DMS114 treated with DMSO at 0.1 percent for 48 hours (cell line): Measurements from ENCODE around the gene GAD2.
"Not testable (repeated sequence)": the region's sequence is repeated elsewhere in the genome, so short reads cannot be mapped to it uniquely, and the experiment has no call there.

ENCODE experiments used
- DNase-seq: peaks from one replicate; lab custom pipeline; 2025; ENCODE audit not compliant: unreplicated experiment; lab: John Stamatoyannopoulos, UW

The GAD2 gene

DNA sequence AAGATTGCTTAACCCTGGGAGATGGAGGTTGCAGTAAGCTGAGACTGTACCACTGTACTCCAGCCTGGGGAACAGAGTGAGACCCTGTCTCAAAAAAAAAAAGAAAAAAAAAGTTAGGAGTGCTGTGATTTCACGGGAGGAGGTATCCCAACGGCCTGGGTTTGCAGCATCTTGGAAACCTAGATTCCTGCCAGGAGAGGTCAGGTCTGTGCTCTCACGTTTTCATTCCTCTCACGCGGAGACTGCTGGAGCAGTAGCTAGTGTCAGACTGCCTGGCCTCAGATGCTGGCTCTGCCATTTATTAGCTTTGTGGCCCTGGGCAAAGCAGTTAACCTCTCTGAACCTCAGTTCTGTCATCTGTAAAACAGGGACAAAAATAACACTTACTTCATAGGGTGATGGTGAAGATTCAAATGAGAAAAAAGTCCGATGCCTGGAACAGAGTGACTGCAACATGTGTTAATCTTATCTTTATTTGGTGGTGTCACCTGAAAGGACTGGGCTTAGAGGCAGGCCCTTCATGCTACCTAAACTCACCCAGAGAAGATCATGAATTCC, 94.9 kb downstream of the GAD2 start:
- DNase-seq: no peak

DNA sequence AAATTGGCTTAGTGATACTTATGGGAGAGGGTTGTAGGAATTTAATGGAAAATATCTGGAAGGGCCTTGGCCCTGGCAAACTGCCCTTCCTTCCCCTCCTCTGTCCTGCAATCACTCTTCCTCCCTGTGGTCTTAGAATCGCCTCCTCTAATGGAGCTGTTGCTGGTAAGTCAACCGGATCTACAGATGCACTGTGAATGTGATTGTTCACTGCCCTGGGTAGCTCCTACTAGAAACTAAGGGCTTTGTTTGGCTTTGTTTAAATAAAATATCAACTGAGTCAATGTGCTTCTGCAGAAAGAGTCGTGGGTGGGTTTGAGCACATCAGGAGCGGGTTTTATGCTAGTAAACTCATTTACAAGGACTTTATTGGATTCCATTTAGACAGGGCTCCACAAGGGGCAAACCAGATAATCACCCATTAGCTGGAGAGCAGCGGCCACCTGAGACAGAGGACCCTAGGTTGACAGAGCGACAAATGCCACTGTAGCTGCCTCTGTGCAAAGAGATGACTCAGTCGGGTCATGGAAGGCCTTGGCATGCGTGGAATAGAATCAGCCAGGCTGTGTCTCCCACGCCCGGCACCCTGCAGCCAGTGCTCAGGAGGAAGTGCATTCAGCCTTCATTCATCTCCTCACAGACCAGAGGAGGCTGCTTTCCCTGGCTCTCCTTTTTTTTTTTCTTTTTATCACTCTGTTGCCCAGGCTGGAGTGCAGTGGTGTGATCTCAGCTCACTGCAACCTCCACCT, 97.9 kb downstream of the GAD2 start:
- no peak for DNase-seq

DNA sequence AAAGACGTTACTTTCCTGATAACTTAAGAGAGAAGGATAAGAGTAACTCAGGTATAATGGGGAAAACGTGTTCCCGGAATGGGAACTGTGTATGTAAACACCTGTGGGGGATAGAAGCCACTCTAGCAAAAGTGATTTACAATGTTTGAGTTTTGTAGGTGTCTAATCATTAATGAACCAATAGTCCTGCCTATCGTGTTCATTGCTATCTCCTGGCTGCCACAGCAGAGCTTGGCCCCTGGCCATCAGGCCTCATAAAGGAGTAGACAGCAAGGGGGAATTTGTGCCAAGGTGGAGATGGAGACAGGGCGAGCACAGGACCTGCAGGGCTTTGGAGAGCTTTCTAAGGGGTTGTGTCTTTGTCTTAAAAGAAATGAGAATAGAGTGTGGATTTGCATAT, 102.1 kb downstream of the GAD2 start:
- DNase-seq: no peak

DNA sequence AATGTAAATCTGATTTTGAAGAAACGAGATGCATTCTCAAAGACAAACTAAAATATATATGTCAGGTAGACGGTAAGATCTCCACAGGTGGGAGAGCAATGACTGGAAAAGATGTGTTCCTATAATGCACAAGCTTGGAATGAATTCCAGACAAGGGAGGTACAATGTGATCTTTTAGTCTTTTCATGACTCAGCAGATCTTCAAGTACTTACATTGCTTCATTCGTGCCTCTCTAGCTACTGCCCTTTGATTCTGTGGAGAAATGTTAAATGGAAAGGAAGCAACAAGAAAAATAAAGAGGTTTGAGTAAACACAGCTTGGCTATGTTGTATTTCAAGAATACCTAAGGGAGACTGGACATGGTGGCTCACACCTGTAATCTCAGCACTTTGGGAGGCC, 106.6 kb downstream of the GAD2 start:
- no peak for DNase-seq

DNA sequence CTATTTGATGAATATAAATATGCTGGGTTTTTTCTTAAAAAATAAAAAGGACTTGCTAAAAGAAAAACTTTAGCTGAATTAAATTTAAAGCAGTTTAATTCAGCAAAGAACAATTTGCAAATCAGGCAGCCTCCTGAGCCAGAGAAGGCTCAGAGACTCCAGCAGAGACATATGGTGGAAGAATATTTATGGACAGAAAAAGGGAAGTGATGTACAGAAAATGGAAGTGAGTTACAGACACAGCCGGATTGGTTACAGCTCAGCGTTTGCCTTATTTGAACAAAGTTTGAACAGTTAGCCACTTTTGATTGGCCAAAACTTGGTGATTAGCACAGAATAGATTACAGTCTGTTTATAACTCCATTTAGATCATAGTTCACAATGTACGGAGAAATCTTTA, 110.3 kb downstream of the GAD2 start:
- DNase-seq: no peak

DNA sequence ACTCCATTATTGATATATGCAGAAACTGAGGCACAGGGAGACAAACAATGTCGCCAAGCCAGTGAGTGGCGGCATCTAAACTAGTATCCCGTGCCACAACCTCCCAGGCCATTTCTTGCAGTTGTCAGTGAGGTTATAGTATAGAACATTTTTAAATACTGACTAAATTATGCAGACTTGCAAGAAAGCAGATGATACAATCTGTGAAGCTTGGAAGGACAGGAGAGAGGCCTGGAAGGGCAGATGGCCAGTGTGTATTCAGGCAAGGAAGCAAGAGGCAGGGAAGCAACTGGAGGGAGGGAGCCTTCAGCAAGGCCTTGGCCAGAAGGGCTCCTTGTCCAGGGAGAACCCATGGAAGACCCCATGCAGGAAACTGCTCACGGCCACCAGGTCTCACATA, 111.2 kb downstream of the GAD2 start:
- DNase-seq: no peak

DNA sequence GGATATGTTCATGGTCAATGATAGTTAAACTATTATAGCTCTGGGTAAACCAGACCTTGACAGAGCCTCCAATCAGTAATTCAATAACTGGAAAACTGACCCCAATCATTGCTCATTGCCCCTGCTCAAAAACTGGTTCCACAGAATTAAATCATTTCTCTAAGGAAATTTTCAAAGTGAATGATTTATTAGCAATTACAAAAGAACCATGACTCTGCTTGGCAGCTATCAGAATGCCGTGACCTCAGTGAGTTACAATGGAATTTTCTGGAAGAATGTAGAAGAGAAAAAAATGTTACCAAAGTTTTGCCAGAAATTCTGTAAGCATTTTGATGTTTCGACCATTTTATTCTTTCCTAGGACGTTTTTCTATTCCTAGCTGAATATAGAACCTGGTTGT, 114.8 kb downstream of the GAD2 start:
- no peak for DNase-seq

DNA sequence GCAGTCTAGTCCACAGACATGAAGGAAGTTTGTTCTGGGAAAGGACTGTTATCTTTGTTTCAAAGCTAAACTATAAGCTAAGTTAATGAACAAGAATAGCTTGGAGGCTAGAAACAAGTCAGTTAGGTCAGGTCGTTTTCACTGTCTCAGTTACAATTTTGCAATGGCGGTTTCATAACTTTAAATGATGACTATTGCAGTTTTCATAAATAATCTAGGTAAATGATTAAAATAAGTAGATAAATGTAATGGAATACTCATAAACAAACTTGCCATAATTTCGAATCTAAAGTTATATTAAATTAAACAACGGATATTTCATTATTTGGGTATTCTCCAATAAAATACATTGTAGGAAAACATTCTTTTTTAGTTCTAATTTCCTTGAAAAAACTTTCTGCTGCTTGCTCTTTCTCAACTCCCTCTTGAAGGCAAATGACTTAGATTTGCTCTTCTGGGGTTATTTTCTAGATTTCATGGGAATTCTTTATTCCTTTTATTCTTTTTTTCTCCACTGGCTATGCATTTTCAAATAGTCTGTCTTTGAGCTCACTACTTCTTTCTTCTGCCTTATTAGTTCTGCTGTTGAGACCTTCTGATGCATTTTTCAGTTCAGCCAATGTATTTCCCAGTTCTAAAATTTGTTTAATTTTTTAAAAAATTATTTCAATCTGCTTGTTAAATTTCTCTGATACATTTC, 117.8 kb downstream of the GAD2 start:
- DNase-seq: no peak

DNA sequence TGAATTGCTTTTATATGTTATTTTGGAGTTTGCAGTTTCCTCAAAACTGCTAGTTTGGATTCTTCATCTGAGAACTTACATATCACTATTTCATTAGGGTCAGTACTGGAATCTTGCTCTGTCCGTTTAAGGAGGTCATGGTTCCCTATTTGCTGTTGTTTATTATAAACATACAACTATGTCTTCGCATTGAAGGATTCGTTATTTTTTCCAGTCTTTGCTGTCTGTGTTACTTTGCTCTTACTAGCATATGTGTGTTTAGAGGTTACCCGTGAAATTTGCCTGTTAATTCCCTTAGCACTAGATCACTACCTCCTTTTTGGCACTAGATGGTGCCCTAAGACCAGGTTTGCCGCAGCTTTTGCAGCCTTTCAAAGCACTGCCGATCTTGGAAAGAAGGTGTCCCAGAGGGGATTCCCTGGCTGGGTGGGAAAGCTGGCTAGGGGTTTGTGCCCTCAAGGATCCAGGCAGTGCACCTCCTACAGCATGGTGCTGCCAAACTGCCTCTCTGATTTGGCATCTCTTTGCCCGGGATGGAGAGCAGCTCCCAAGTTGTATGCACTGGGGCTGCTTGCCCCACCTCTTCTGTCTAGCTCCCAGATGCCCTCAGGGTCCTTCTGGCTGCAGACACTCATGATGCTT, 118.5 kb downstream of the GAD2 start:
- peak; percentile 85 for DNase-seq

DNA sequence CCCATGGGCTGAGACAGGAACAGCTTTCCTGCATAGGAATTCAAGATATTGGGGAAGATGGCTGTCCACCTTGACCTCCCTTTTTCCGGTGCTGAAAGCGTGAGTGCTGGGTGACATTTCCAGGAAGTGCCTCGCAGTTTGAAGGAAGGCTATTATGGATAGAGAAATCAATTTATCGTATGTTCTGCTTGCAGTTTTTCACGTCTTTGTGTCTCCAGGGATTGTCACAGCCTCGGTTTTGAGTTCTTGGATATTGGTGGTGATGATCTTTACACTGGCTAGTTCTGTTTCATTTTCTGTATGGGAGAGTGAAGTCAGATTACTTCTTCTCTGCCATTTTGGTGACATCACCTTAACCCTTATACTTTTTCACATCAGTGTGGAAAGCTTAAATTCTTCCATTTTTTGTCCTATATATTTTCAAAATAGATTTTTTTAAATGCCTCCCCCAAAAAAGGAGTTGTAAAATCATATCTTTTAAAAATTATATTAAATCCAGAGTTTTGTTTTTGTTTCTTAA, 119.1 kb downstream of the GAD2 start:
- peak; percentile 53 for DNase-seq

DNA sequence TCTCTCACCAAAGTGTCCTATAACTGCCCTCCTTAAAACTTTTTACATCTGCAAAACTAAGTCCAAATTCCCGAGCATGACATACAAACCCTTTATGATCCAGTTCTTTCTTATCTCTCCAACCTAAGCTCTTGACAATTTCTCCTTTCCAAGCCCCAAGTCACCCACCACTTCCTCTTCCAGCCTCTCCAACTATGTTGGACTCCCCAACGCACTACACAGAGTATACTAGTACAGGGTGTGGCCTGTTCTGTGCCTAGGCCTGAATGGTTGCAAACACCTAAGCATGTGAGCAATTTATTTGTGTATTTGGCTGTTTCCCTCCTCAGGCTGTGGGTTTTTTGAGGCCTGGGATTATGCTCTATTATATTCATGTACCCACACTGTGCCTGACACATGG, 120.4 kb downstream of the GAD2 start:
- no peak for DNase-seq

DNA sequence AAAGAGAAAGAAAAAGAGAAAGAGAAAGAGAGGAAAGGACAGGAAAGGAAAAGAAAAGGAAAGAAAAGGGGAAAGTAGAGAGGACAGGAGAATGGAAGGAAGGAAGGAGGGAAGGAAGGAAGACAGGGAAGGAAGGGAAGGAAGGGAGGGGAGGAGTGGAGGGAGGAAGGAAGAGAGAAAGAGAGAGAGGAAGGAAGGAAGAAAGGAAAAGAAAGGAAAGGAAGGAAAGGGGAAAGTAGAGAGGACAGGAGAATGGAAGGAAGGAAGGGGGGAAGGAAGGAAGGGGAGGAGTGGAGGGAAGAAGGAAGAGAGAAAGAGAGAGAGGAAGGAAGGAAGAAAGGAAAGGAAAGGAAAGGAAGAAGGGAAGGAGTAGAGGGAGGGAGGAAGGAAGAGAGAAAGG, 125.1 kb downstream of the GAD2 start:
- DNase-seq: no peak

DNA sequence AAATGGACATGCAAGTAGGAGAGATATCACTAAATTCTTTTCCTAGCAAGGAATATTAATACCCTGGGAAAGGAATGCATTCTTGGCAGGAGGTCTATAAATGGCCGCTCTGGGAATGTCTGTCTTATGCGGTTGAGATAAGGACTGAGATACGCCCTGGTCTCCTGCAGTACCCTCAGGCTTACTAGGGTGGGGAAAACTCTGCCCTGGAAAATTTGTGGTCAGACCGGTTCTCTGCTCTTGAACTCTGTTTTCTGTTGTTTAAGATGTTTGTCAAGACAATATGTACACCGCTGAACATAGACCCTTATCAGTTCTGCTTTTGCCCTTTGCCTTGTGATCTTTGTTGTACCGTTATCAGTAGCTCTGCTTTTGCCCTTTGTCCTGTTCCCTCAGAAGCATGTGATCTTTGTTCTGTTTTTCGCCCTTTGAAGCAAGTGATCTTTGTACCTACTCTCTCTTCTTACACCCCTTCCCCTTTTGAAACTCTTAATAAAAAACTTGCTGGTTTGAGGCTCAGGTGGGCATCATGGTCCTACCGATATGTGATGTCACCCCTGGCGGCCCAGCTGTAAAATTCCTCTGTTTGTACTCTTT, 132.3 kb downstream of the GAD2 start:
- DNase-seq: not testable (repeated sequence)
